ENCODE results near the gene KRTAP10-5.
"Not testable (repeated sequence)": the region's sequence is repeated elsewhere in the genome, so short reads cannot be mapped to it uniquely, and the experiment has no call there.

Gene KRTAP10-5

GRCh38 chr21:44610157-44610843, 29.9 kb upstream of the KRTAP10-5 start:
- not testable (repeated sequence) for DNase-seq

DNA sequence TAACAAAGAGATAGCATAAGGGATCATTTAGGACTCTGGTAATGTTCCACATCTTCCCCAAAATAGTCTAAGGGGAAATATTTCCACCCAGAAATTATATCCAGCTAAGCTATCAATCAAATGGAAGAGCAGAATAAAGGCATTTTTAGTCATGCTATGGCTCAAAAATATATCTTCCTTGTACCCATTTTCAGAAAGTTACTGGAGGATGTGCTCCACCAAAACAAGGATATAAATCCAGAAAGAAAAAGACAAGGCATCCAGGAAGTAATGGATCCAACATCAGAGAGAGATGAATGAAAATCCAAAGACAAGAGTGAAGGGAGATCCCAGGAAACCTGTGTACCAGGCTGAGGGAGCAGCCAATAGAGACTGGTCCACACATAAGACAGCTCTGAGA, 28.8 kb upstream of the KRTAP10-5 start:
- DNase-seq = no peak

DNA sequence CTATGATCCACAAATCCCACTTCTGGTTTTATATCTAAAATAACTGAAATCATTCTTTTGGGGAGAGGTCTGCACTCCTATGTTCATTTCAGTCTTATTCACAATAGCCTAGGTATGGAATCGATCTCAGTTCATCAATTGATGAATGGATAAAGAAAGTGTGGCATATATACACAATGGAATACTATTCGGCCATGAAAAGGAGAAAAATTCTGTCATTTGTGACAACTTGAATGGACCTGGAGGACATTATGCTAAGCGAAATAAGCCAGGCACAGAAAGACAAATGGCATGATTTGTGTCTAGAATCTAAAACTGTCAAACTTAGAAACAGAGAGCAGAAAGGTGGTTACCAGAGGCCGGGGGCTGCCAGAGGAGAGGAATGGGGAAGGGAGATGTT, 26.1 kb upstream of the KRTAP10-5 start:
- DNase-seq = no peak

GRCh38 chr21:44603911-44604310, 23.5 kb upstream of the KRTAP10-5 start:
- no peak for DNase-seq

DNA sequence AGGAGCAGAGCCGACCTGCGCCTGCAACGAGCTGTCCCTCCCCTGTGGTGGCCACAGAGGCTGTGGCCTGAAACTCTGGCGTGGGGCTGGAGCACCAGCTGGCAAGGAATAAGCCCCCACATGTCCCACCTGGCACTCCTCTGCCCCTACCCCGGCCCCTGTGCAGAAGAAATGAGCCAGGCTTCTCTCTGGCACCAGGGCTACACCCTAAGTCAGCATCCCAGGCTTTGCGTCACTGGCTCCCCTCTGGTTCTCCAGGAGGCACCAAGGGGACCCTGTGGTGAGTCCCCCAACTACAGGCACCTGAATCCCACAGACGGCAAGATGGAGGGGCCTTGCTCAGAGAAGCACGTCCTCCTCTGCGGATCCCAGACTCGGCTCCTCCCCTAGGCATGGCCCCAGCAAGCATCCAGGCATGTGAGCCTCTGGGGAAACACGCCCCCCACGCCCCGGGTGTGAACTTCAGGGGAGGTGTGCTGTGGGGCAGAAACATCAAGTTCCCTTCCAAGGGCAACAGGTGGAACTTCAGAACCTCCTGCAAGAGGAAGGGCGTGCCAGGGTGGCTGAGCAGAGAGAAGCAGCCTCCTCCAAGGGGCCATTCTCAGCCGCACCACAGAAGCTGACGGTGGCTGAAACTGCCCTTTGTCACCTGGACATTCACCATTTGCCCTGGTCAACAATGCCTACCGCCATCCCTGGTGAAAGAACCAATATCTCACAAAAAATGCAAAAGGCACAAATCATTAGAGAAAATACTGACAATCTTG, 22.9 kb upstream of the KRTAP10-5 start:
- DNase-seq = no peak

DNA sequence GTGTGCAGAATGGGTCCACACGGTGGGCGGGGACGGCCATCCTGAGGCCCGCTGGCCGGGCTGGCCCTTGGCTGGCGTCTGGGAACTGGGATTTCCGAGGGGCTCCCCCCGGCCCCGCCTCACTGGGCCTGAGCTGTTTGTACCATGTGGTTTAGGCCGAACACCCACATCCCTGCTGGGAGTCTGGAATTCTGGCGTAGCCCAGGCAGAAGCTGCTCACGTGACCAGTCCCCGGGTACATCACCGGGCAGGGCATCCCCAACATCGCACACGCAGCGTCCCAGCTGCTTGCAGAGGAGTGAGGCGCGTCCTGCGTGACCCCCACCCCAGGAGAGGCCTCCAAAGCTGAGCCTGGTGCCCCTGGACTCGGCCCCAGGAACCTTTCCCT, 22.1 kb upstream of the KRTAP10-5 start:
- no peak for DNase-seq

DNA sequence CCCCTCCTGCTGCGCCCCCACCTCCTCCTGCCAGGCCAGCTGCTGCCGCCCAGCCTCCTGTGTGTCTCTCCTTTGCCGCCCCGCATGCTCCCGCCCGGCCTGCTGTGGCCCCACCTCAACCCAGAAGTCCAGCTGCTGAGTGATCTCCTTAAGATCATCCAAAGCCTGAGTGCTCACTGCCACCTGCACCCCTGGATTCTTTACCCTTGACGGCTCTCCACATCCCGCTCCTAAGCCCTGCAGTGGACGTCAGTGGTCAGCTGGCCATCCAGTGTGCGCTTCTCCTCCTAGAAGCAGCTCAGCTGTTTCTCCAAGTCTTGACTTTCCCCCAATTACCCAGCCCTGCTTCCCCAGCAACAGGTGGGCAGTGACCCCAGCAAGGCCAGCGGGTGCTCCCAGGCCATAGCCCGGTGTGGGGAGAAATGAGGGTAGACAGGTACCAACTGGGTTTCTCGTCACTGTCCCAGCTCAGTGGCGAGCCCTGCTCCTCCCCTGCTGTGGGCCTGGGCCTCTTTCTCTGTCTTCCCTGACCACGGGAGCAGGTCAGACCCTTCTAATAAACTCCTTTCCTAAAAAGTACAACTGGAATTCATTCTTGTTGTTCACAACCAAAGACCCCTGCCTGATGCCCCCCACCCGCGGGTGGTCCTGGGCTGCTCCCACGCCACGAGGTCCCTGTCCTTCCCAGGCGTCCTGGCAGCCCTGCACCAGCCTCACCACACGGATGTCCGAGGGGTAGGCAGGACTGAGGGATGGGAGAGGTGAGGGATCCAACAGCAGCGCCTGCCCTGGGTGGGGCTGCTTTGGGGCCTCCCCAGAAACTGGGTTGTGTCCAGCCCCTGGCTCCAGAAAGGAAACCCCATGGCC, 21.4 kb upstream of the KRTAP10-5 start:
- DNase-seq = no peak

DNA sequence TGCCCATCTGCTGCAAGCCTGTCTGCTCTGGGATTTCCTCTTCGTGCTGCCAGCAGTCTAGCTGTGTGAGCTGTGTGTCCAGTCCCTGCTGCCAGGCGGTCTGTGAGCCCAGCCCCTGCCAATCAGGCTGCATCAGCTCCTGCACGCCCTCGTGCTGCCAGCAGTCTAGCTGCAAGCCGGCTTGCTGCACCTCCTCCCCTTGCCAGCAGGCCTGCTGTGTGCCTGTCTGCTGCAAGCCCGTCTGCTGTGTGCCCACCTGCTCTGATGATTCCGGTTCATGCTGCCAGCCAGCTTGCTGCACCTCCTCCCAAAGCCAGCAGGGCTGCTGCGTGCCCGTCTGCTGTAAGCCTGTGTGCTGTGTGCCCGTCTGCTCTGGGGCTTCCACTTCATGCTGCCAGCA, 20.7 kb upstream of the KRTAP10-5 start:
- DNase-seq = not testable (repeated sequence)

- not testable (repeated sequence) for DNase-seq
Observed at GRCh38 chr21:44600118-44600978, 19.9 kb upstream of the KRTAP10-5 start, which contains the start of gene KRTAP10-7. TSS of gene KRTAP10-7 (plus strand) at chr21:44600597. CDS start at chr21:44600622, 25 bp downstream.

DNA sequence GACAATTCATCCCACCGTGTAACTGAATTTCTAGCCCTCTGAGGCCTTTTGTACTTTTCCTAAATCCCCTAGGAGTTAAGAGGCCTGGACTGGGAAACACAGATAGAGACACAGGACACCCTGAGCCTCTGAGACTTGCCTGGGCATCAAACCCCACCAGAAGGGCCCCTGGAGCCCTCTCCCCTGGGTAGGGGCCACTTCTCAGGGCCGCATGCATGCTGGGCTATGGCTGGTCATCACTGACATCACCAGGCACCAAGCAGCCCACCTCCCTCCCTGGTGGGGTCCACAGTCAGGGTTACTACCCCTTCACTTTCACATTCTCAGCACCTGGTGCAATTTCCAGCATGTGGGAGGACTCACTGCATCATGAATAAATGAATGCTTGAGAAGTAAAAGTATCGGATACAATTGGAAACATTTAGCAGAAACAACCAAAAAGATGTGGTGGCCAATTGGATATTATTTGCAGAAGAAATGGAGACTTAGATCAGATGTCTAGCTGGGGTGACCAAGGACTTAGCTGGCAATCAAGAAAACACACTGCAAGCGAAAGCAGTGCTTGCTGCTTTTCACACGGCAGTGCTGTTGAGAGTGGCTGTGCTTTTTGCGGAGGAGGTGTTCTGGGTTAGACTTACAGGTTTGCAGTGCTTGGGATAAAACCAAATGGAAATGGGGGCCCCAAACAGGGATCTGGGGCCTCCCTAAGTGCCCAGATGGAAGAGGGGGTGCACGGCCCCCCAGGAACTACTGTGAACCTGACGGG, 19.0 kb upstream of the KRTAP10-5 start:
- no peak for DNase-seq

- DNase-seq = no peak
Observed at GRCh38 chr21:44598061-44598460, 17.7 kb upstream of the KRTAP10-5 start.

GRCh38 chr21:44596068-44596725, 15.8 kb upstream of the KRTAP10-5 start:
- DNase-seq = no peak

DNA sequence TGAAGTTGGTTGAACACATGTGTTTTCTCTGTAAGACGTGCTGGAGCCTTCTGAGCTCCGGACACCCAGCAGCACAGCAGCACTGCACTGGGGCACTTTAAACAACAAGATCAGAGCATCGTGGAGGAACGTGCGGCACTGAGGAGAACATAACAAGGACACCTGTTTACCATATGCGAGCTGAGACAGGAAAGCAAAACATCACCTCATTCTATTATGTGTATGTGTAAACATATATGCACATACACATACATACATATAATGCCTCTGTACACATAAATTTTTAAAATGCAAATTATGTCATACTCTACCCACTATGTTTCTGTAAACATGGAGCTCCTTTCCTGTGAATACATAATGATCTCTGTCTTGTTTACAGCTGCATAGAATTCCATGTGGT, 15.1 kb upstream of the KRTAP10-5 start:
- no peak for DNase-seq

DNA sequence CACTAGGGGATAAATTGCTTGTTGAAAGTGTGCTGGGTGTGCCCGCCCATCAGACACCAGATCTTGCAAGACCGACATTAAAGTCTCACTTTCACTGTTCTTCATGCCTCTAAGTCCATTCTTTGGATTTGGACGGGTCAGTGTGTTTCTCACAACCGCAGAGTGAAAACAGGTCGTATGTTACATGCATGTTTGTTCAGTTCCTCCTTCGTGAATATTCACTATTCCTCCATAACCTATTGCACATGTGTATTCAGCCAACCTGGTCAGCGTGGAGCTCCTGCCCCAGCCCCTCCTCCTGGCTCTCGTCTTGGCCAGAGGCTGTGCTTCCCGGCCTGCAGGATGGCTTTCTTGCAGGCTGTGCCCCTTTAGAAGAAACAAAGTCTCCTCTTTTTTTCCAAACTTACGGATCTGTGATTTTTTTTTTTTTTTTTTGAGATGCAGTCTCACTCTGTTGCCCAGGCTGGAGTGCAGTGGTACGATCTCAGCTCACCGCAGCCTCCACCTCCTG, 14.1 kb upstream of the KRTAP10-5 start:
- no peak for DNase-seq

DNA sequence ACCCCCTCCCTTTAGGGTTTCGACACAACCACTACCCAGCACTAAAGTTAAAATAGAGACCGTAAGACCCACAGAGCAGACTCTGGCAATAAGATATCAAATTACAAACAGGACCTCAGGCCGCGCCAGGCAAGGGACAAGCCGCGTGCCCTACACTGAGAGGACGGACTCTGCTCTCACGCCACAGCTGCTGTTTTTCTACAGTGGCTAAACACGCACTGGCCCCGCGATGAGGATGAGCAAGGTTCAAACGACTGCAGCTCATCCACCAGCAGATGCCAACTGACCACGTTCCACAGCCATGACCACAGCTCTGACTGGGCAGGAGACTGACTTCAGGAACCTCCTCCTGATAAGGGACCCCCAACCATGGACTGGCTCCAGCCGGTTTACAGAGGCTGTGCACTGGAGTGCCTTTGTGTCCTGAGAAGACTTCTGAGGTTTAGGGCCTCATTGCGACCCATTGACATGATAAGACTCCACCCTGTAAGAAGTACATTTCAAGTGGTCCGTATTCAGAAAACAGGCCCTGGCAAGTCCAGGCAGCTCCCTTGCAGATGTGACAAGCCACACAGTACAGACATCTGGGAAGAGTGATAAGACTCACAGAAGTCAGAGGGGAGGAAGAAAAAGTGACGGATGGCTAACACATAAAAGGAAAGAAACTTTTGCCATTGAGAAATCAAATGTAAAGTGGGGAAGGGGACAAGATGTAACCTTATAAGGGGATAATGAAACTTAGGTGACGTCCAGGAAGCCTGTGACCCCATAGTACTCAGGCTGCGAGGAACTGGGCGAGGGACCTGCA, 13.4 kb upstream of the KRTAP10-5 start:
- peak in 1 of 2 experiments; percentile 2 for DNase-seq

GRCh38 chr21:44592446-44593311, 12.3 kb upstream of the KRTAP10-5 start, which contains the start of gene KRTAP10-6:
TSS of gene KRTAP10-6 (minus strand) at chr21:44592505. CDS start at chr21:44592484, 21 bp downstream.
- peak in 1 of 2 experiments; percentile 12 for DNase-seq

DNA sequence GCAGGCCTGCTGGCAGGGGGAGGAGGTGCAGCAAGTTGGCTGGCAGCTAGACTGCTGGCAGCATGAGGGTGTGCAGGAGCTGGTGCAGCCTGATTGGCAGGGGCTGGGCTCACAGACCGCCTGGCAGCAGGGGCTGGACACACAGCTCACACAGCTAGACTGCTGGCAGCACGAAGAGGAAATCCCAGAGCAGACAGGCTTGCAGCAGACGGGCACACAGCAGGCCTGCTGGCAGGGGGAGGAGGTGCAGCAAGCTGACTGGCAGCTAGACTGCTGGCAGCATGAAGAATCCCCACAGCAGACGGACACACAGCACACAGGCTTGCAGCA, 11.4 kb upstream of the KRTAP10-5 start:
- DNase-seq = peak in 1 of 2 experiments; percentile 1

DNA sequence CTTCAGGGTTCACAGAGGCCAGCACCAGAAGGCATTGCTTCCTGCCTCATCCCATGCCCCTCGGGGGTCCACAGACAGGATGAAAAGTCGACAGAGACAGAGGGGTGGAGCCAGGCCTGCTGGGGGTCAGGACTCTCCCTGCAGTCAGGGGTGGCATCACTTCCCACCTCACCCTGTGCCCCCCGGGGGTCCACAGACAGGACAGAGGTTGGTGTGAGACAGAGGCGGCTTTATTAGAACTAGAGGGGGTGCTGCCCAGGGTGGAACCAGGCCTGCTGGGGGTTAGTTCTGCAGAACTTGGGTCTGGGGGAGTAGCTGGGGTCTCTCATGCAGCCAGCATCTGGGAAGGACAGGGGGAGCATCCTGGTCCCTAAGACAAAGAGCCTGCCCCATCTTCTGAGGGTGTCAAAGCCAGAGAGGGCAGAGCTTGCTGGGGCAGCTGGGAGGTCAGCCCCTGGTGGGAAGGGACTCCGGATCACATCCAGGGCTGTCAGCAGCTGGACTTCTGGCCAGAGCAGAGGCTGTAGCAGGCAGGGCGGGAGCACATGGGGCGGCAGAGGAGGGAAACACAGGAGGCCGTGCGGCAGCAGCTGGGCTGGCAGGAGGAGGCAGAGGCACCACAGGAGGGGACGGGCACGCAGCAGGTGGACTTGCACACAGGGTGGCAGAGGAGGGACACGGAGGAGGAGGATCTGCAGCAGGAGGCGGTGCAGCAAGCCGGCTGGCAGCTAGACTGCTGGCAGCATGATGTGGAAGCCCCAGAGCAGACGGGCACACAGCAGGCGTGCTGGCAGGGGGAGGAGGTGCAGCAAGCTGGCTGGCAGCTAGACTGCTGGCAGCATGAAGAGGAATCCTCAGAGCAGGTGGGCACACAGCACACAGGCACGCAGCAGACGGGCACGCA, 10.7 kb upstream of the KRTAP10-5 start:
- DNase-seq = peak in 1 of 2 experiments; percentile 3

Data from activated T-cell treated with anti-CD3 and anti-CD28 coated beads, Interleukin-2, amount 50 U/mL, for 48 hours (primary cell).